Mammary epithelial cell (primary cell): ENCODE measurements around the gene ZNF496.

ENCODE experiments used
- EZH2 ChIP-seq: IDR thresholded peaks from 2 replicates; pipeline ENCODE4 v1.6.1; 2012; ENCODE audit warnings: low read length, inconsistent platforms, borderline replicate concordance
- TF ChIP-seq, protein P1 (sequence below), 2 donors: IDR thresholded peaks in 1 of 2; conservative IDR thresholded peaks in 1 of 2; 2 replicates each; pipeline ENCODE4 v1.5.1; 2011 to 2012; ENCODE audit warnings: inconsistent platforms in 2 of 2, low read length in 2 of 2, mild to moderate bottlenecking in 2 of 2, control low read depth in 1 of 2, low read depth in 1 of 2; ENCODE audit not compliant: insufficient read depth in 1 of 2; ENCODE audit errors: extremely low read depth in 1 of 2

GRCh38 chr1:247298701-247299100 is 33.0 kb downstream of the ZNF496 start:
- TF ChIP-seq EZH2, result no peak
- TF ChIP-seq, protein P1, sequence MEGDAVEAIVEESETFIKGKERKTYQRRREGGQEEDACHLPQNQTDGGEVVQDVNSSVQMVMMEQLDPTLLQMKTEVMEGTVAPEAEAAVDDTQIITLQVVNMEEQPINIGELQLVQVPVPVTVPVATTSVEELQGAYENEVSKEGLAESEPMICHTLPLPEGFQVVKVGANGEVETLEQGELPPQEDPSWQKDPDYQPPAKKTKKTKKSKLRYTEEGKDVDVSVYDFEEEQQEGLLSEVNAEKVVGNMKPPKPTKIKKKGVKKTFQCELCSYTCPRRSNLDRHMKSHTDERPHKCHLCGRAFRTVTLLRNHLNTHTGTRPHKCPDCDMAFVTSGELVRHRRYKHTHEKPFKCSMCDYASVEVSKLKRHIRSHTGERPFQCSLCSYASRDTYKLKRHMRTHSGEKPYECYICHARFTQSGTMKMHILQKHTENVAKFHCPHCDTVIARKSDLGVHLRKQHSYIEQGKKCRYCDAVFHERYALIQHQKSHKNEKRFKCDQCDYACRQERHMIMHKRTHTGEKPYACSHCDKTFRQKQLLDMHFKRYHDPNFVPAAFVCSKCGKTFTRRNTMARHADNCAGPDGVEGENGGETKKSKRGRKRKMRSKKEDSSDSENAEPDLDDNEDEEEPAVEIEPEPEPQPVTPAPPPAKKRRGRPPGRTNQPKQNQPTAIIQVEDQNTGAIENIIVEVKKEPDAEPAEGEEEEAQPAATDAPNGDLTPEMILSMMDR (conservative IDR thresholded peaks at IDR 0.05 in 1 of 2, IDR thresholded peaks at IDR 0.05 in 1 of 2; ENCODE audit: extremely low read depth in 1 of 2, insufficient read depth in 1 of 2, low read depth in 1 of 2, low read length in 2 of 2), result no peak
